ENCODE results near the gene SECTM1. TPM values are rescaled to one million over a fixed set of nuclear protein-coding genes. Genes with fewer than 3 reads are reported as not detected.

Gene SECTM1
- total and polyA plus RNA-seq, 9 of the 15 experiments (the other 6 are each of a cell fraction or from before 2014, with no cell fraction given), result 0.11 to 0.46 (median 0.18) TPM; not detected in 6

DNA sequence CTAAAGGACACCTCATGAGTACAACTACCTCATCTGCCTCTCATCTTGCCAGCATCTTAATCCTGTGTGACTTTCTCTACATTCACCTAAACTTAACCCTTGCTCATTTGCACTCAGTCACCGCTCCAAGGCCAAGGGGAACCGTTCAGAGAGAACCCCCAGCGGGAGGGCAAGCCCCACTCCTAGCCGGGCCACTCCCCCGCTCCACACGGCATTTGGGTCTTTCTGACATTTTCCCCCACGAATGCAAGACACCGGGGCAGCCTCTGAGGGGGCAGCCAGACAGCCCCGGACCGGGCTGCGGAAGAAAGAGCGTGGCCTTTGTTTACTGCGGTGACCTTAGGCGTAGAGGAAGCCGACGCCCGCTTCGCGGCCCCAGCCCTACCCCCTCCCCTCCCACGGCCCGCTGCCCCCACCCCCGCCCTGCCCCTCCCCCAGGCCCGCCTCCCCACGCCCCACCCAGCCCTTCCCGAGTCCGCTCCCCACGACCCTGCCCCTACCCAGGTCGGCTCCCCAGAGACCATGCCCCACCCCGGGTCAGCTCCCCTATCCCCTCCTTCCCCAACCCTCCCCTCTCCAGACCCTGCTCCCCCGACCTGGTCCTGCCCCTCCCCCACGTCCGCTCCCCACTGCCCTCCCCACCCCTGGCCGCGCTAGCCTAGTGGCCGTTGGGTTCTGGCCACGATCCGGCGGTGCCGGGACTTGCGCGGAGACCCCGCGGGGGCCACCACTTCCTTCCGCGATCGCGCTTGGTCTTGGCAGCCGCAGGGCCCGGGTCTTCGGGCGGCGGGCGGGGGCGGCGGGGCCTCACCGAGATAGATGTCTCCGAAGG, 60.9 kb downstream of the SECTM1 start:
- intact Hi-C loops (cut with micrococcal nuclease) (no loop called here), in situ Hi-C loops (cut with MboI) (no loop called here)
- Histone ChIP-seq H3K4me3 (peak overlapping the region; percentile 96), H3K27ac (ENCODE audit: extremely low read depth, low read depth, low read length) (peak overlapping the region; percentile 98), H3K27me3 (ENCODE audit: control insufficient read depth in 2 of 2, insufficient read depth in 2 of 2, low read length in 2 of 2) (no peaks in the 10 kb centered on the region), H2AFZ (ENCODE audit: low read depth, low read length) (no peak overlapping the region; the same call in 1 of the 2 replicates), H3K9me3 (replicated peaks; ENCODE audit: control insufficient read depth, insufficient read depth, low read depth, low read length) (no peaks in the 10 kb centered on the region), H3K79me2 (ENCODE audit: control insufficient read depth, insufficient read depth, low read length) (peaks cover 58% of the 10 kb centered on the region), H3K4me1 (replicated peaks in 1 of 2; ENCODE audit: control insufficient read depth in 2 of 2, insufficient read depth in 2 of 2, low read length in 2 of 2) (peaks cover 42 to 75% of the 10 kb centered on the region in 2 experiments), H3K9me1 (ENCODE audit: control insufficient read depth, insufficient read depth, low read length) (peaks cover 15% of the 10 kb centered on the region), H3K9ac (ENCODE audit: insufficient read depth in 1 of 2, low read depth in 2 of 2, low read length in 2 of 2) (peak overlapping the region; percentile 84 to 97), H3K36me3 (ENCODE audit: control insufficient read depth, insufficient read depth, low read length) (peaks cover 48% of the 10 kb centered on the region), H3K4me2 (ENCODE audit: insufficient read depth, low read length) (peak overlapping the region; percentile 87), H4K20me1 (replicated peaks; ENCODE audit: control insufficient read depth, insufficient read depth, low read length) (peaks cover 45% of the 10 kb centered on the region)
- ATAC-seq (peak; percentile 72), DNase-seq (ENCODE audit: extremely low read depth in 1 of 4, low spot score in 3 of 4) (peak; percentile 70 to 93 (median 90)), FAIRE-seq (no peak)
- ChIA-PET POLR2A (interaction anchor here (1.3 to 5.6 kb wide), 5 partner anchors 8 to 19 kb away, joined by 4 to 37 read pairs (median 5); no protein-coding TSS in a partner anchor), CTCF (ENCODE audit: low intra/inter-chr PET ratio) (no interaction called here)
- TSS peak; percentile 42 for BruUV-seq (replicated peaks)
- WGBS (ENCODE audit: insufficient coverage, low coverage, missing lambda C conversion rate), result under 1% methylated on average over 19 of the region's 57 CpGs
- TF ChIP-seq ZBTB49 (CRISPR knock-in tag; IDR thresholded peaks at IDR 0.05; ENCODE audit: borderline replicate concordance) (no peak), SIN3A (IDR thresholded peaks at IDR 0.05; ENCODE audit: borderline replicate concordance in 2 of 2, control insufficient read depth in 1 of 2, low read depth in 2 of 2, low read length in 2 of 2) (peak in 1 of 2 experiments; percentile 78; a peak in 1 of 4 replicates), ID3 (CRISPR knock-in tag; IDR thresholded peaks at IDR 0.05) (no peak), ID3 (tag; IDR thresholded peaks at IDR 0.05) (0 out of 2 replicates have a peak, but pooled peaks have one; percentile 39), KAT7 (CRISPR knock-in tag; IDR thresholded peaks at IDR 0.05; ENCODE audit: borderline replicate concordance) (0 out of 2 replicates have a peak, but pooled peaks have one; percentile 23), ZNF395 (CRISPR knock-in tag; IDR thresholded peaks at IDR 0.05) (peak; percentile 85; the same call in 1 of the 2 replicates), CTCF (IDR thresholded peaks at IDR 0.05 in 2 of 3, conservative IDR thresholded peaks at IDR 0.05 in 1 of 3; ENCODE audit: insufficient read depth in 2 of 3, low read depth in 1 of 3, low read length in 3 of 3) (no peak), ZNF766 (CRISPR knock-in tag; conservative IDR thresholded peaks at IDR 0.05) (0 out of 2 replicates have a peak, but pooled peaks have one; percentile 59), PHB (CRISPR knock-in tag; IDR thresholded peaks at IDR 0.05) (no peak), PREB (CRISPR knock-in tag; IDR thresholded peaks at IDR 0.05) (no peak)
